Kidney capillary endothelial cell (primary cell): Measurements from ENCODE around the gene MGST1.

Source experiments
- DNase-seq: peaks from one replicate; pipeline ENCODE4 v3.0.0-alpha.2; 2018; ENCODE audit warnings: low spot score

Gene MGST1, protein sequence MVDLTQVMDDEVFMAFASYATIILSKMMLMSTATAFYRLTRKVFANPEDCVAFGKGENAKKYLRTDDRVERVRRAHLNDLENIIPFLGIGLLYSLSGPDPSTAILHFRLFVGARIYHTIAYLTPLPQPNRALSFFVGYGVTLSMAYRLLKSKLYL

DNA sequence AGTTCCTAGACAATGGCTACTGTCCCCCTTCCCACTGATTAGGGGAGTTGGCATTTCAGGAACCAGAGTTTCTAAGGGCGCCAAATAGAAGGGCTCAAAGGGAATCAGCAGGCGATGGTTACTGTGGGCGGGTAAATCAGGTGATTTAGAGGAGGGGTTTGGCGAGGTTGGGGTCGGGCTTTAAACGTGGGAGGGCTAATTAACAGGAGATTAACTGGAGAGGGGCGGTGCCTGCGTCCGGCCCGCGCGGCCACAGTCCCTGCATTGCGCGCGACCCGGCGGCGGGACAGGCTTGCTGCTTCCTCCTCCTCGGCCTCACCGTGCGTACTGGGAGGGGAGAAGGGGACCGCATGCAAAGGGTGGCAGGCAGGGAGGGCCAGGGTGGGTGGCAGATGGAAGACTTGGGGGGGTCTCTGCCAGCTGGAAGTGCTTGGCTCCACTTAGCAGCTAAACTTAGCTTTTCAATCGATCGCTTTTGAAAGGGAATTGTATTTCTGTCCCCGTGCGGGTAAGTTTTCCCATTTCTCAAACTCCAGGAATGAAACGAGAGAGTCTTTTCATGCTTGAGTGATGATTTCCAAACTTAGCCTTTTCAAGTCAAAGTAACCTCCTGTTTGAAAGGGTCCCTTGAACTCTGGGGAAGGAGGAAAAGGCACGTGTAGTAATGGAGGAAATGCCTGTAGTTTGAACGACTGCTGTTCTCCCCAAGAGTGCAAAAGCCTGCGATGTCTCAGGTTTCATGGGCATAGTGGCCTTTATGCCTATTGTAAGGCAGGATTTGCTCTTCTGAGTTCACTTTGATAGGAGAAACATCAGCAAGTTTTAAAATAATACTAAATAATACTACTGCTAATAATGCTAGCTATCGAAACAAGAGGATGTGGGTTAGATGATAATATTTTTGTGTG lies at the start of gene MGST1:
TSS of gene MGST1 (plus strand) at position 255 of the 908 bp plus-strand sequence. CDS start 6,608 bp downstream, outside the sequence.
- no peak for DNase-seq

DNA sequence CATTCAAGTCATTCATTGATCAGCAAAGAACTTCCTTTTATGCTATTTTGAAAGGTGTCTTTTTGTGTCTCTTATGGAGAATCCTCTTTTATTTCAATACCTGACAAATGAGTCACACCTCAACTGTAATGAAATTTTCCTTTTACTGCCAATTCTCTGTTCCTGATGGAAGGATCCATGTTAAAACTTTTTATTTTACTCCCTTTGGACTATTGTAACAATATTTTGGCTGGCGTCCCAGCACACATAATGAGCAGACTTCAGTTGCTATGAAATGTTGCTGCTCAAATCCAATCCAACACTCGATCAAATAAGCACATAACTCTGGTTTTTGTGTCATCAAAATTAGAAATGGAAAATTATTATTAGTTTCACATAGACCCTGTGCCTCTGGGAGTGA lies 48.0 kb upstream of the MGST1 start:
- no peak for DNase-seq

DNA sequence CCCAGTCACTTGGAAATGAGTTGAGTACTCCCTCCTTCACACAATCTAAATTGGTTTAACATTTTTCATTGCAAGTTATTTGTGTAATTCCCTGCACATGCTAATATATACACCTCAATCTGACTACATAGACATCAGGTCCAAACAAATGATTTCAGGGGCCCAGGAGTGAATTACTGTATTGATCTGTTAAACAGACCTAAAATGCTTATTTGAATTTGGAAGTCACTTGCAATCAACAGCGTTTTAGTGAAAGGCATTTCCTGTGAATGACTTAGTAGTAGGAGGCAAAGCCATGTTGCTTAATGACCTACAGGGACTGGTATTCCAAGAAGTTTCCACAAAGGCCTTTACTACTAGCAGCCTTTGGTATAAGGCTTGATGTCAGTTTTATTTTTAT lies 47.3 kb upstream of the MGST1 start:
- no peak for DNase-seq

DNA sequence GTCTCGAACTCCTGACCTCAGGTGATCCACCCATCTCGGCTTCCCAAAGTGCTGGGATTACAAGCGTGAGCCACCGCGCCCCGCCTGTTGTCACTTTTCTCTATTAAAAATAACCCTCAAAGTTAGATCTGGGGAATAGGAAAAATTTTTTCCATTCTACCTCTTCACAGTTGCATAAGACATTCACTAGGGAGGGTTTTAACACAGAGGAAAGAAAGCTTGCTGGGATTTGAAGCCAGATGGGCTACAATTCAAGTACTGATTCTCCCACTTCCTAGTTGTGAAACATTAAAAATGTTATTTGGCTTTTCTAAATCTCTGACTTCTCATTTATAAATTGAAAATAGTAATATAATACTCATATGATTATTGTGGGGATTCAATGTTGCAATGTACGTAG lies 46.7 kb upstream of the MGST1 start:
- no peak for DNase-seq

DNA sequence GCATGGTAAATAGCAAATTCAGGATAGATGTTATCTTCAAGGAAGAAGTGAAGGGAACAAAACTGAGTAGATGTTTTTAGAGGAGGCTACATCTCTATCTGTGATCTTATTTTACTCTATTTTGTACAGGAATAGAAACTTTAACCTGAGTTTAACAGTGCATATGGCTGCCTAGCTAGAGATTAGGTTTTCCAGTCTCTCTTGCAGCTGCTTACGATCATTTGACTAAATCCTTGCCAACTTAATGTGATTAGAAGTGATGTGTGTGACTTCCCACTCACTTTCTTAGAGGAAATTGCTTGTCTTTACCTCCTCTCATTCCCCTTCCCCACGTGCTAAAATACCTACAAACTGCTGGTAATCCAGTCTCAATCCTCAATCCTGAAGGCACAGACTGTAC lies 43.5 kb upstream of the MGST1 start:
- no peak for DNase-seq

DNA sequence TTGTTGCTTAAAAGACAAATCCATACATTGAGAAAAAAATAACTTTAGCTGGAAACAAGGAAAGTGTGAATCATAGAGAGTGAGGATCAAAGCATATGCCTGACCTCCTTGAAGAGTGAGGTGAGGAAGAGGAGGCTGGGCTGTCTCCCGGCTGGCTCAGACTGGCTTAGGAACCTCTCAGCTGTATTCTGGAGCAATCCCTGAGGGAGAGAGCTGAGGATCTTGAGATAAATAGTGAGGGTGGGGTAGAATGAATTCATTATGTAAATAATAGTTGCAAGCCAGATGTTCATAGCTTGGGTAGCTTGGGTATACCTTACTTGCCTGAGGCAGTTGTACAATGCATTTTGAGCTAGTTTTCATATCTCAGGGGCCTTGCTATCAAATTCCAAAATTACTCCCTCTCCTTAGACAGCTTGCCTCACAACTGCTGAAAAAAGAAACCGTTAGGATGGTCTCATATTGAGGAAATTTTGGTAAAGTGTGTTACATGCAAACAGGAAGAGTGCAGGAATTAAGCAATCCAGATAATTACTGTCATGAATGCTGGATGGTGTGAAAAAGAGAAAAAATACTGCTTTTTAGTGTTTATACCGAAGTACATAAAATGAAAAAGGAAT lies 39.5 kb upstream of the MGST1 start:
- no peak for DNase-seq

DNA sequence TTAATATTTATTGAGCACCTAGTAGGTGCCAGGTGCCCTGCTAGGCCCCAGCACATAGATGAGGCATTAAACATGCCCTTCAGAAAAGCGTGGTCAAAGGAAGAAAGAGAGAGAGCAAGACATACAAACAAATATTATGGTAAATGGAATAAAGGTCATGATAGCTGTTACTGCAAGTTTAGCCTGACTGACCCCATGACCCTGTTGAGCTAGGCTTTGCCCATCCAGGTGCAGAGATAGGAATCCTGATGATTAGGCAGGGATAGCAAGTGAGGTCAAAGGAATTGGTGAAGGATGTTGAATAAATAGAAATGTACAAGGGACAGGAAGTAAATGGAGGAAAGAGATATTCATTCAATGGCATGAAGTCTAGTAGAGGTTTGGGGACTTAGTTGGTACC lies 36.5 kb upstream of the MGST1 start:
- no peak for DNase-seq

DNA sequence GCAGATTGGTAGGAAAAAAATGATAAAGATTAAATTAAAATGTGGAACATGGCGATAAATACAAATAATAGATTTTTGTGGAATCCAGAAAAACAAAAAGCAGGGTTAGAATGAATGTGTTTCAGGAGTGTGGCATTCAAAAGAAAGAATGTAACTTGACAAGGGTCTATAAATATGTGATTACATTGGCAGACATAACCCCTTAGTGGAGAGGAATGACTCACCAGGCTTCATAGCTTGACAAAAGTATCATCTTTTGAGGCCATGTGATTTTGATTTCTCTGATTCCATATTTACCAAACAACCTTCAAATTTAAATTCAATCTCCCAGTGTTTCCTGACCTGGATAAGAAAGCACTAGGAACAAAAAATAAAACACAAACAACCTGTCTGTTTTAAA lies 24.4 kb upstream of the MGST1 start:
- DNase-seq = no peak

DNA sequence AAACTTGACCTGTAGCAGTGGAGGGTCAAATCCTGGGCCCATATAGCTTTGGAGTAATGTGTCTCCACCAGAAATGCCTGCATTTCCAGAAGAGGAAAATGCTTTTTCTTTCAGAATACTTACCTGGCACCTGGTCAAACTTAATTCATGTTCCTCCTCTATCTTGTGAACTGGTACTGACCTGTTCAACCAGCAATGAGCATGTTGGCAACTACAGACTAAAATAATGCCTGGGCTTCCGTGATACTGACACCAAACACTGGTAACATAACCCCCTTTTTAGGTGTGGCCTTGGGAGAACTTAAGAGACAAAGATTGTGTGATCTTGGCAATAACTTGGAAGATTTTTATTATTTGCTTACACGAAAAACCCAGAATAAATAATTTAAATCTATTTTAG lies 23.8 kb upstream of the MGST1 start:
- DNase-seq = no peak

DNA sequence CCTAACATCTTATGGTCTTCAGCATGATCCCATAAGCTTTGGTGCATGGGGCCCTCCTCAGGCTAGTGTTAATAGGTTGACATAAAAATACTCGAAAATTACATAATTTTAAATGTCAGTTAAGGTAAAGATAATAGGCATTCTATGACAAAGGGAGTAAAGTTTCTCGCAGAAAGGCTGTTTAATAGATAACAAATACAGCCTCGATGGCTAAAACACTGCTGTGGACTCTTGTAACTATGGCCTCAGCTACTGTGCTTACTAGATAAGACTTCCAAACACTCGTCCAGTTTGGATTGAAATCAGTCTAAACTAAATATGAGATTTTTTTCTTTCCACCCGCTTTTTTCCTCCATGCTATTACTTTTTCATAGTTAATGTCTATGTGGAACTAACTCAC lies 23.2 kb upstream of the MGST1 start:
- no peak for DNase-seq

DNA sequence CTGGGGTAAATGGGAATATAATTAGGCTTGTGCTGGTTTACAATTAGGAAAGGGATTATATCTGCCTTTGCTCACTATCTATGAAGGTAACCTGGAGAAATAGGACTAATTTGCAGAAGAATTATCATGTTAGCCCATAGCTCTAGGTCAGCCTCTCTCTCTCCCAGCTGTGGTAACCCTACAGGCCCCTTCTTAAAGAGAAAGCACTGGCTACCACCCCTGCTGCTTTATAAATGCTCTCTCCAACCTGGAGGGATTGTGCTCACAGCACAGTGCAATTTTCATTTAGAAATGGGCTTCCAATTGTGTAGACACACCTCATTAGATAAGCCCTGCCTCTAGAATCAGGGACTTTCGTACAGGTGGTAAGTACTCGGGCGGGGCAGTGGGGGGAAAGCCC lies 22.7 kb upstream of the MGST1 start:
- no peak for DNase-seq

DNA sequence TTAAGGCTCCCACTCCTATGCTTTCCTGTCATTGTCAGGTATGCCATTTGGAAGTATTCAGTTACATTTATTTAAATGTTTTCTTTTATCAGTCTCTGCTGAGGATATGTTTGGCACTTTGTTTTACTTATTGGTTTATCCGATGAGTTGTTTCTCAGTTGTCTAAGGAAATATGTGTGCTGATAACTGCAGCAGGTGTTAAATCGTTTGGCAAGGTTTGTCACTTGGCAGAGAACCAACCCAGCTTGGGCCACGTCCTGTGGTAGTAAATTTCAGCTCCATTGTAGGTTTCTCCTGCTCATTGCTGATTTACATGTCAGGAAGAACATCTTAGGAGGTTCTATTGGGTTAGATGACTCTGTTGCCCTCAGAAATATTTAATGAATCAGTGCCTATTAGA lies 22.0 kb upstream of the MGST1 start:
- no peak for DNase-seq

DNA sequence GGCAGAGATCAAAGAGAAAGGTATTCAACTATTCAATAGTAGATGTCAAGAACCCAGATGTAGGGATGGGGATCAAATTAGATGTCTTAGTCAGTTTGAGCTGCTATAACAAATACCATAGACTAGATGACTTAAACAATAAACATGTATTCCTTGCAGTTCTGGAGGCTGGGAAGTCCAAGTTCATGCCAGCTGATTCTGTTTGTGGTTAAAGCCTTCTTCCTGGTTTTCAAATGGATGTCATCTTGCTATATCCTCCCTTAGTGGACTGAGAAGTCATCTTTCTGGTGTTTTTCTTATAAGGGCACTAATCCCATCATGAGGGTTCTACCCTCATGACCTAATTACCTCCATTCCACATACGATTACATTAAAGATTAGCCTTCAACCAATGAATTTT lies 19.5 kb upstream of the MGST1 start:
- DNase-seq = no peak

DNA sequence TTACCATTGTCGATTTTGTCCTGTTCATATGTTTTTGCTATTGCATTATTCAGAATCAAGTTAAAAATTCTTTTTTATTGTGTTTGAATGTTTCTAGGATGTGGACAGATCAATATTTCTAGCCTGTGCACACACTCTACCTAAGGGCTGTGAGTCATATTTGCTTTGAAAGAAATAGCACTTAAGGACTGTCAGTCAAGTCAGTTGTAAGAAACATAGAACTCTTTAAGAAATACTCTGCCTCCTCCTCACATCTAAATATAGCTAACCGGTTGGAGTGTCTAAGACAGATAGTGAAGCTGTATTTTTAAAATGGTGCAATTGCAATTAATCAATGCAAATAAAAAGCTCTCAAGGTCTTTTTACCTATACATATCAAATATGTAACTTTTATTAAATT lies 17.9 kb upstream of the MGST1 start:
- no peak for DNase-seq

DNA sequence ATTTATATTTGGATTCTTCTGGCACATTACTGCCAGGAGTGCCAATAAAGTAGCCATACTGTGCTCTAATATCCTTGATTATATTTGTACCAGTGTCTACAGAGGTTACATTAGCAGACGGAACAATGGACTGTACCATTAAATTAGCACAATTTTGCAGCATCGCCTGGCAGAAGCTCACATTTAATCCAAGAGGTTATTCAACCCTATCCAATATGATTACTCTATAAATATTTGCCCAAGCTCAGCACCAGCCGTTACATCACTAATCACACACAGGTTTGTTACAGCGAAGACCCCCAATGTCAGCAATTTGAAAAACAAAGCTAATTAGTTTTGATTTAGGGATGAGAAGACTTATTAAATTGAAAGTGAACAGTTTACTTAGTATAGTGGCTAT lies 16.9 kb upstream of the MGST1 start:
- DNase-seq = no peak

DNA sequence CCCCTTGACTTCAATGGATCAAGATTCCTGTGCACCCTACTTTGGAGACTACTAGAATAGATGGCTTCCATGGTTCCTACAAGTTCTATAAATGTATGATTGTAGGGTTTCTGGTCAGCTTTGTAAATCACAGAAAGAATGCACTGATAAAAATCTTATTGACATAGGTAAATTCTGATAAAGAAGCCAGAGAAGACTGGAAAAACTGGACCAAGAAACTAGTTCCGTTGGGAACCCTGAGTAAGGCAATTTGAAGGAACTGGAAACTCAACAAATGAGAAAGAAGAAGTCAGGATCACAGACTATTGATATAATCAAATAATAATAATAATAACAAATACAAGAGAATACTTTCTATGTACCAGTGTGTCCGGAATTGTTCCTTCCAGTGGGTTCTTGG lies 15.4 kb upstream of the MGST1 start:
- no peak for DNase-seq

DNA sequence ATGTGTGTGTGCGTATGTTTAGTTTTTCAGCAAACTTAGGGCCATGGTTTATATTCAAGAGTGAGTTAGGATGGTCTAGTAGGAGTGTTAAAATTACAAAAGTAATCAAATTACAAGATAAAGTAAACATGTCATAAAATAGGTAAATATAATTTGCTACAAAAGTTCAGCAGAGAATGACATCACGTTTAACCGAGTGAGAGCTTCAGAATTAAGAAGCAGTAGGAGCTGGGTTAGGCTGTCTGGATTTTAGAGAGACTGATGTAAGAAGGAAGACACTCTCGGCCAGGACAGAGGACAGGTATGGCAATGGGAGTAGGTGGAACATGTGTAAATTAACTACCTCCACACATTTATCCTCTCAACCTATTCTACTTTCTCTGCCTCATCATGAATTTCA lies 11.6 kb upstream of the MGST1 start:
- no peak for DNase-seq

DNA sequence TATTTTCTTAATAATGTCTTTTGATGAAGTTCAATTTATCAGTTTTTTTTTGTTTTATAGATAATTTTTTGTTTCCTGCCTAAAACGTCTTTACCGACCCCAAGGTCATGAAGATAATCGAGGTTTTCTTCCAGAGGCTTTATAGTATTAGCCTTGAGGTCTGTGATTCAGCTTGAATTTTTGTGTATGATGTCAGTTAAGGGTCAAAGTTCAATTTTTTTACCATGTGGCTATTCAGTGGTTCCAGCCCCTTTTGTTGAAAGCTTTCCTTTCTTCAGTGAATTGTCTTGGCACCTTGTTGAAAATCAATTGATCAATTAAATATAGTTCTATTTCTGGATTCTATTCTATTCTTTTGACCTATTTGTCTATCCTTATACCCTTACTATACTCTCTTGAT lies 3.2 kb upstream of the MGST1 start:
- DNase-seq = no peak

DNA sequence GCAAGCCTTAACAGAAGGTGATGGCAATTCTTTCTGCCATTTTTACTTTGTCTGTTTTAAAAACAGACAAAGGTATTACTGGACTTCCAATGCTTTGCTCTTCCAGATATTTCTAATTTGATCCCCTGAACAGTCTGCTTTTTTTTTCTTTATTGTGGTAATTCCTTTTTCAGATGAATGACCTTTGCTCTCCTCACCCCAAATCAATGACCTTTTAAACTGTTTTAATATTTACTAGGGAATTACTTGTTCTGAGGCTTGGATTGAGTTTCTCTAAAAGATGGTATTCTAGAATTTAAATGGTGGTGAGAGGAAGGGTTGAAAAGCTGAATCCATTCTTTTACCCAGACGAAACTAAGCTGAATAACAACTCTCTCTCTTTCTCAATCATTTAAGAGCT lies 2.3 kb upstream of the MGST1 start:
- no peak for DNase-seq

DNA sequence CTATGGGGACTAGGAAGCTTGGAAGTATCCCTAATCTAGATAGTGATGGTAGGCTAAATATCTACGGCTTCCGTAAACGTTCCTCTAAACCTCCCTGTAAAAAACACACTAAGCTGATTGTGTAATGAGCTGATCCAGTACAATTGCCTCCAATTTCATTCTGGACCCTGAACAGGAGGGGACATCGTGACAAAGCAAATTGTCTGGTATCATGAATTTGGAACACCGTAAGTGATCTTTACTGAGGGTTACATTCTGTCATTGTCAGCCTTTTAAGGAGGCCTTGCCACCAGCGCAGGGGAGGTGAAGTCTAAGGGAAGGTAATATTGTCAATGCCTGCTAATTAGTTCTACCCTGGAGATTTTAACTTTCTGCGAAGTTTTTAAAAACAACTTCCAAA lies 487 bp upstream of the MGST1 start:
- DNase-seq = no peak

DNA sequence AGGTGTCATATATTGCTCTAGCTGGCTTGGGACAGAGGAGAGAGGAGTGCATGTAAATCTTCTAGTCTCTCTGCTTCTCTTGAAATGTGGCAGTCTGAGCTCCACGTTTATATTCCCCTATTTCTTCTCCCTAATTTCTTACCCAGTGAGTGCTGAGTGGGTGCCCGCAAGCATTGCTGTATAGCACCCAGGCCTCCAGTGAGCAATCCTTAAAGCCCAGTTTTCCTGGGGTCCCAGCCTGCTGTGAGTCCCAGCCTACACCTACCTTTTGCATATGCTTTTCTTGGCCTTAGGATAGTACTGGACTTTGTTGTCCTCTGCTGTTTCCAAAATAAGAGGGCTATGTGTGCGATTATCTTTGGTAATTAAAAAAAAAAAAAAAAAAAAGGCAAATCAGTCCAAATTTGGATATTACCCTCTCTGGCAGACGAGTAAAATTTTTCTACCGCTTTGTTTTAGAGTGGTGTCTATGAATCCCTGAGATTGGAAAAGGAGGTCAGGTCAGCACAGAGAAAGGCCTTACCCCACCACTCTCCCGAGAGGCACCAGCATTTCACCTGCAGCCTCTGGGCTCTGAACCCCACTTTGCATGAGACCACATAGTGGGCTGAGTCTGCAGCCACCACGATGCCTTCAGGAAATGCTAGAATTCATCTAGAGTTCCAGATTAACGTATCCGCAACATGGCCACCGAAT lies 1.1 kb downstream of the MGST1 start:
- DNase-seq = no peak

DNA sequence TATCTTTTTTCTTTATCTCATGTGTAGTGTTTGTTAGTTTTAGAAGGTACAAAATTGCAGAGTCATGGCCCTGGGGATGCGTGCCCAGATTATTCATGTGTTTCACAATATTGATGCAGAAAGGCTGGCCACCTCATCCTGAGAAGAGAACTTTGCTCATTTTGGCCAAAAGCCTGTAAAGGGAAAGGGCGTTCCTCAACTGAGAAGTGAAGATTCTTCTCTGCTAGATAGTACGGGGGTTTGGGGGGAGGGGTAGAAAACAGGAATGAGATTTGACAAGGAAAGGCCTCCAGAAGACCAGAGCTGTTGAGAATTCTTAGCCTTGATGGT lies 1.7 kb downstream of the MGST1 start:
- DNase-seq = no peak

DNA sequence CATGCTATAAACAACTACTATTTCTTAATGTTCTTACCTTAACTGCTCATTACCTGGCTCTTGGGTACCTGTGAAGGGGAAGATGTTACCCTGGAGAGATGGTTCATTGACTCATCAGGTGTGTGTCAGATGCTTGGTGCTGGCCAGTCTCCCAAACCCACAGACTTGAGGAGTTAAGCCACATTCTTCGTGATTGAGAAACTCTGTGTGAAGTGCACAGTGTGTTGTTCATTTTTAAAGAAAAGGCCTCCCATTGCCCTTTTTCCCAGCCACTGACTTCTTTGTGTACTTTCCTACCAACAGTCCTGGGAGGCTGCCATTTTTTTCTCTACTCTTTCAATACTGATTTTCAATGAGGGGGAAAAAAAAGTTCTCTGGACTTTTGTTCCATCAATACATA lies 3.2 kb downstream of the MGST1 start:
- DNase-seq = no peak
